GM23338 (cell line): ENCODE data around the gene CISH. TPM values are rescaled to one million over a fixed set of nuclear protein-coding genes. Genes with fewer than 3 reads are reported as not detected.

ENCODE experiments used
- ATAC-seq: fragments of 200-7000 bp; cut with Tn5 transposase; 3 replicates; pipeline ENCODE4 v1.9.1; 2020
- DNase-seq: peaks from one replicate; pipeline ENCODE4 v3.0.0-alpha.2; 2015; ENCODE audit warnings: low spot score
- H2AFZ ChIP-seq: fragments of 200-600 bp; sonication (generic); 2 replicates; pipeline ENCODE4 v1.8.0; 2016; ENCODE audit warnings: antibody characterized with exemption, mild to moderate bottlenecking, moderate library complexity
- H3F3A ChIP-seq: fragments of 200-600 bp; sonication (generic); replicated peaks from 2 replicates; pipeline ENCODE4 v1.8.0; 2017; ENCODE audit warnings: antibody characterized with exemption, mixed run types, low read depth
- H3K27ac ChIP-seq: fragments of 200-600 bp; sonication (generic); 2 replicates; pipeline ENCODE4 v1.6.1; 2016; ENCODE audit warnings: low read depth
- H3K27me3 ChIP-seq: fragments of 200-600 bp; sonication (generic); 2 replicates; pipeline ENCODE4 v1.8.0; 2016; ENCODE audit warnings: mild to moderate bottlenecking, mixed run types, moderate library complexity; ENCODE audit not compliant: insufficient read depth
- H3K36me3 ChIP-seq: fragments of 200-600 bp; sonication (generic); 2 replicates; pipeline ENCODE4 v1.8.0; 2016; ENCODE audit warnings: mild to moderate bottlenecking; ENCODE audit not compliant: insufficient read depth
- H3K4me1 ChIP-seq: fragments of 200-600 bp; sonication (generic); 2 replicates; pipeline ENCODE4 v1.8.0; 2016; ENCODE audit warnings: mild to moderate bottlenecking, moderate library complexity; ENCODE audit not compliant: insufficient read depth
- H3K4me2 ChIP-seq: fragments of 200-600 bp; sonication (generic); 2 replicates; pipeline ENCODE4 v1.7.1; 2017; ENCODE audit warnings: mixed run types
- H3K4me3 ChIP-seq: fragments of 200-600 bp; sonication (generic); 2 replicates; pipeline ENCODE4 v1.6.1; 2016; ENCODE audit warnings: mixed run types
- H3K79me2 ChIP-seq: fragments of 200-600 bp; sonication (generic); replicated peaks from 2 replicates; pipeline ENCODE4 v1.8.0; 2017; ENCODE audit warnings: mild to moderate bottlenecking; ENCODE audit not compliant: insufficient read depth
- H3K9me2 ChIP-seq: fragments of 200-600 bp; sonication (generic); 2 replicates; pipeline ENCODE4 v1.8.0; 2017; ENCODE audit not compliant: insufficient read depth
- H4K20me1 ChIP-seq: fragments of 200-600 bp; sonication (generic); replicated peaks from 2 replicates; pipeline ENCODE4 v1.8.0; 2017; ENCODE audit warnings: mild to moderate bottlenecking; ENCODE audit not compliant: insufficient read depth
- H3K27ac Mint-ChIP-seq: 2 replicates; pipeline ENCODE4 v1.8.0; 2020; ENCODE audit warnings: inconsistent platforms, mild to moderate bottlenecking, moderate library complexity, mixed read lengths
- H3K27me3 Mint-ChIP-seq: 3 replicates; pipeline ENCODE4 v1.8.0; 2022; ENCODE audit warnings: low read depth, mild to moderate bottlenecking, moderate library complexity, mixed read lengths, inconsistent platforms; ENCODE audit not compliant: insufficient read depth, poor library complexity
- H3K36me3 Mint-ChIP-seq: 3 replicates; pipeline ENCODE4 v1.8.0; 2021; ENCODE audit warnings: low read depth, mild to moderate bottlenecking, inconsistent platforms, moderate library complexity, mixed read lengths
- H3K4me1 Mint-ChIP-seq: 3 replicates; pipeline ENCODE4 v1.8.0; 2020; ENCODE audit warnings: mild to moderate bottlenecking, inconsistent platforms, mixed read lengths
- H3K4me3 Mint-ChIP-seq: 3 replicates; pipeline ENCODE4 v1.8.0; 2021; ENCODE audit warnings: moderate library complexity, mild to moderate bottlenecking, inconsistent platforms, mixed read lengths
- H3K9me3 Mint-ChIP-seq: 3 replicates; pipeline ENCODE4 v1.8.0; 2020; ENCODE audit warnings: moderate library complexity, mild to moderate bottlenecking, inconsistent platforms, mixed read lengths
- CREB1 ChIP-seq: fragments of 250-450 bp; sonication (Bioruptor Pico); IDR thresholded peaks from 2 replicates; pipeline ENCODE4 v1.5.0; 2020; ENCODE audit warnings: low read depth, mild to moderate bottlenecking, moderate library complexity
- EZH2phosphoT487 ChIP-seq: fragments of 200-600 bp; sonication (generic); IDR thresholded peaks from one replicate; pipeline ENCODE4 v1.8.1; 2018; ENCODE audit warnings: antibody characterized with exemption; ENCODE audit not compliant: unreplicated experiment
- NANOG ChIP-seq: IDR thresholded peaks from 2 replicates; pipeline ENCODE4 v1.6.1; 2016; ENCODE audit warnings: antibody characterized with exemption, borderline replicate concordance
- polyA plus RNA-seq: library from polyadenylated mRNA; unstranded; fragments of >200 nt; fragmentation: Nextera tagmentation; extraction: Ambion mirVana; gene quantifications from 2 replicates; pipeline ENCODE4 v1.2.1, GENCODE V29; 2016
- total RNA-seq: library from RNA; depleted of rRNA; stranded (reverse); fragments of >200 nt; shearing (Covaris generic); gene quantifications from 2 replicates; pipeline ENCODE4 v1.2.3, GENCODE V29; 2014
- TF ChIP-seq, protein P1 (sequence below): fragments of 250-450 bp; sonication (Bioruptor Pico); IDR thresholded peaks from 2 replicates; pipeline ENCODE4 v1.5.0; 2020; ENCODE audit warnings: mild to moderate bottlenecking, moderate library complexity
- TF ChIP-seq, protein P2 (sequence below): IDR thresholded peaks from 2 replicates; pipeline ENCODE4 v1.6.1; 2016; ENCODE audit warnings: antibody characterized with exemption
- TF ChIP-seq, protein P3 (sequence below), 2 experiments: fragments of 200-600 bp in 1 of 2; sonication (generic) in 1 of 2; conservative IDR thresholded peaks; 2 replicates each; pipeline versions ENCODE4 v1.5.1 to v1.6.1; 2016 to 2017; ENCODE audit warnings: antibody characterized with exemption in 2 of 2, low read depth in 2 of 2, mild to moderate bottlenecking in 2 of 2, moderate library complexity in 1 of 2

The CISH gene
- total and polyA plus RNA-seq, 2 experiments from 2014 or later, result 2.1 to 3.6 TPM

DNA sequence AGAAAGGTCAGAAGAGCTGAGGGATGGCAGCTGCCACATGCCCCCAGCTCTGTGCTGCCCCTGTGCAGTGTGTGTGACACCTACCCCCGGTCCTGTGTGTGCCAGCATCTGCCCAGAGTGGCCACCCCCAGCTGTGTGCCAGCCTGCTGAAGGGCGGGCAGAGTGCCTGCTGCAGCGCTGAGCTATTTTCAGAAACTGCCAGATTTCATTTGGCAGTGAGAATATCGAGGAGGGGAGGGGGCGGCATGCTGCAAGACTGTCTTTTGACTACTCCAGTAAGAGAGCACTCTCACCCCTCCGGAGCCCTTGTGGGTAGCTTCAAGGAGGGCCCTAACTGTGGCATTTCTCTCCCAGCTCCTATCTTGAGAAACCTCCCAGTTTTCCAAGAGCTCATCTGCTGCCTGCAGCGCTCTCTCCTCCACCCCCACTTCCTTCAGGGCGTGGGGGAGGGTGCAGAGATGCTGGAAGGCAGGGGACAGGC lies 37.9 kb upstream of the CISH start:
- H3K27ac Mint-ChIP-seq, result no peak overlapping the region
- H3K4me1 ChIP-seq, result peaks cover 13% of the 10 kb centered on the region

More for the DNA sequence above, 37.9 kb upstream of the CISH start:
- Histone ChIP-seq H2AFZ (no peak overlapping the region), H3F3A (0 out of 2 replicates have a peak, but pooled peaks cover 5% of the 10 kb centered on the region), H4K20me1 (no peaks in the 10 kb centered on the region), H3K4me3 (no peak overlapping the region), H3K9me2 (no peaks in the 10 kb centered on the region), H3K4me2 (no peak overlapping the region), H3K36me3 (no peaks in the 10 kb centered on the region), H3K27me3 (no peaks in the 10 kb centered on the region), H3K79me2 (no peaks in the 10 kb centered on the region), H3K27ac (no peak overlapping the region)
- Mint-ChIP-seq H3K27me3 (peaks cover 6% of the 10 kb centered on the region), H3K4me3 (no peak overlapping the region), H3K4me1 (peaks cover 29% of the 10 kb centered on the region), H3K9me3 (no peaks in the 10 kb centered on the region), H3K36me3 (peaks cover 7% of the 10 kb centered on the region; the same call in 2 of the 3 replicates)
- DNase-seq (no peak), ATAC-seq (no peak)
- TF ChIP-seq, protein P1, sequence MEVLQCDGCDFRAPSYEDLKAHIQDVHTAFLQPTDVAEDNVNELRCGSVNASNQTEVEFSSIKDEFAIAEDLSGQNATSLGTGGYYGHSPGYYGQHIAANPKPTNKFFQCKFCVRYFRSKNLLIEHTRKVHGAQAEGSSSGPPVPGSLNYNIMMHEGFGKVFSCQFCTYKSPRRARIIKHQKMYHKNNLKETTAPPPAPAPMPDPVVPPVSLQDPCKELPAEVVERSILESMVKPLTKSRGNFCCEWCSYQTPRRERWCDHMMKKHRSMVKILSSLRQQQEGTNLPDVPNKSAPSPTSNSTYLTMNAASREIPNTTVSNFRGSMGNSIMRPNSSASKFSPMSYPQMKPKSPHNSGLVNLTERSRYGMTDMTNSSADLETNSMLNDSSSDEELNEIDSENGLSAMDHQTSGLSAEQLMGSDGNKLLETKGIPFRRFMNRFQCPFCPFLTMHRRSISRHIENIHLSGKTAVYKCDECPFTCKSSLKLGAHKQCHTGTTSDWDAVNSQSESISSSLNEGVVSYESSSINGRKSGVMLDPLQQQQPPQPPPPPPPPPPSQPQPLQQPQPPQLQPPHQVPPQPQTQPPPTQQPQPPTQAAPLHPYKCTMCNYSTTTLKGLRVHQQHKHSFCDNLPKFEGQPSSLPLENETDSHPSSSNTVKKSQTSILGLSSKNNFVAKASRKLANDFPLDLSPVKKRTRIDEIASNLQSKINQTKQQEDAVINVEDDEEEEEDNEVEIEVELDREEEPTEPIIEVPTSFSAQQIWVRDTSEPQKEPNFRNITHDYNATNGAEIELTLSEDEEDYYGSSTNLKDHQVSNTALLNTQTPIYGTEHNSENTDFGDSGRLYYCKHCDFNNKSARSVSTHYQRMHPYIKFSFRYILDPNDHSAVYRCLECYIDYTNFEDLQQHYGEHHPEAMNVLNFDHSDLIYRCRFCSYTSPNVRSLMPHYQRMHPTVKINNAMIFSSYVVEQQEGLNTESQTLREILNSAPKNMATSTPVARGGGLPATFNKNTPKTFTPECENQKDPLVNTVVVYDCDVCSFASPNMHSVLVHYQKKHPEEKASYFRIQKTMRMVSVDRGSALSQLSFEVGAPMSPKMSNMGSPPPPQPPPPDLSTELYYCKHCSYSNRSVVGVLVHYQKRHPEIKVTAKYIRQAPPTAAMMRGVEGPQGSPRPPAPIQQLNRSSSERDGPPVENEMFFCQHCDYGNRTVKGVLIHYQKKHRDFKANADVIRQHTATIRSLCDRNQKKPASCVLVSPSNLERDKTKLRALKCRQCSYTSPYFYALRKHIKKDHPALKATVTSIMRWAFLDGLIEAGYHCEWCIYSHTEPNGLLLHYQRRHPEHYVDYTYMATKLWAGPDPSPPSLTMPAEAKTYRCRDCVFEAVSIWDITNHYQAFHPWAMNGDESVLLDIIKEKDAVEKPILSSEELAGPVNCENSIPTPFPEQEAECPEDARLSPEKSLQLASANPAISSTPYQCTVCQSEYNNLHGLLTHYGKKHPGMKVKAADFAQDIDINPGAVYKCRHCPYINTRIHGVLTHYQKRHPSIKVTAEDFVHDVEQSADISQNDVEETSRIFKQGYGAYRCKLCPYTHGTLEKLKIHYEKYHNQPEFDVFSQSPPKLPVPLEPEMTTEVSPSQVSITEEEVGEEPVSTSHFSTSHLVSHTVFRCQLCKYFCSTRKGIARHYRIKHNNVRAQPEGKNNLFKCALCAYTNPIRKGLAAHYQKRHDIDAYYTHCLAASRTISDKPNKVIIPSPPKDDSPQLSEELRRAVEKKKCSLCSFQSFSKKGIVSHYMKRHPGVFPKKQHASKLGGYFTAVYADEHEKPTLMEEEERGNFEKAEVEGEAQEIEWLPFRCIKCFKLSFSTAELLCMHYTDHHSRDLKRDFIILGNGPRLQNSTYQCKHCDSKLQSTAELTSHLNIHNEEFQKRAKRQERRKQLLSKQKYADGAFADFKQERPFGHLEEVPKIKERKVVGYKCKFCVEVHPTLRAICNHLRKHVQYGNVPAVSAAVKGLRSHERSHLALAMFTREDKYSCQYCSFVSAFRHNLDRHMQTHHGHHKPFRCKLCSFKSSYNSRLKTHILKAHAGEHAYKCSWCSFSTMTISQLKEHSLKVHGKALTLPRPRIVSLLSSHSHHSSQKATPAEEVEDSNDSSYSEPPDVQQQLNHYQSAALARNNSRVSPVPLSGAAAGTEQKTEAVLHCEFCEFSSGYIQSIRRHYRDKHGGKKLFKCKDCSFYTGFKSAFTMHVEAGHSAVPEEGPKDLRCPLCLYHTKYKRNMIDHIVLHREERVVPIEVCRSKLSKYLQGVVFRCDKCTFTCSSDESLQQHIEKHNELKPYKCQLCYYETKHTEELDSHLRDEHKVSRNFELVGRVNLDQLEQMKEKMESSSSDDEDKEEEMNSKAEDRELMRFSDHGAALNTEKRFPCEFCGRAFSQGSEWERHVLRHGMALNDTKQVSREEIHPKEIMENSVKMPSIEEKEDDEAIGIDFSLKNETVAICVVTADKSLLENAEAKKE (CRISPR knock-in tag), result no peak
- TF ChIP-seq, protein P2, sequence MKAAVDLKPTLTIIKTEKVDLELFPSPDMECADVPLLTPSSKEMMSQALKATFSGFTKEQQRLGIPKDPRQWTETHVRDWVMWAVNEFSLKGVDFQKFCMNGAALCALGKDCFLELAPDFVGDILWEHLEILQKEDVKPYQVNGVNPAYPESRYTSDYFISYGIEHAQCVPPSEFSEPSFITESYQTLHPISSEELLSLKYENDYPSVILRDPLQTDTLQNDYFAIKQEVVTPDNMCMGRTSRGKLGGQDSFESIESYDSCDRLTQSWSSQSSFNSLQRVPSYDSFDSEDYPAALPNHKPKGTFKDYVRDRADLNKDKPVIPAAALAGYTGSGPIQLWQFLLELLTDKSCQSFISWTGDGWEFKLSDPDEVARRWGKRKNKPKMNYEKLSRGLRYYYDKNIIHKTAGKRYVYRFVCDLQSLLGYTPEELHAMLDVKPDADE, result no peak
- TF ChIP-seq NANOG (no peak), EZH2phosphoT487 (no peak), CREB1 (no peak)
- TF ChIP-seq, protein P3, sequence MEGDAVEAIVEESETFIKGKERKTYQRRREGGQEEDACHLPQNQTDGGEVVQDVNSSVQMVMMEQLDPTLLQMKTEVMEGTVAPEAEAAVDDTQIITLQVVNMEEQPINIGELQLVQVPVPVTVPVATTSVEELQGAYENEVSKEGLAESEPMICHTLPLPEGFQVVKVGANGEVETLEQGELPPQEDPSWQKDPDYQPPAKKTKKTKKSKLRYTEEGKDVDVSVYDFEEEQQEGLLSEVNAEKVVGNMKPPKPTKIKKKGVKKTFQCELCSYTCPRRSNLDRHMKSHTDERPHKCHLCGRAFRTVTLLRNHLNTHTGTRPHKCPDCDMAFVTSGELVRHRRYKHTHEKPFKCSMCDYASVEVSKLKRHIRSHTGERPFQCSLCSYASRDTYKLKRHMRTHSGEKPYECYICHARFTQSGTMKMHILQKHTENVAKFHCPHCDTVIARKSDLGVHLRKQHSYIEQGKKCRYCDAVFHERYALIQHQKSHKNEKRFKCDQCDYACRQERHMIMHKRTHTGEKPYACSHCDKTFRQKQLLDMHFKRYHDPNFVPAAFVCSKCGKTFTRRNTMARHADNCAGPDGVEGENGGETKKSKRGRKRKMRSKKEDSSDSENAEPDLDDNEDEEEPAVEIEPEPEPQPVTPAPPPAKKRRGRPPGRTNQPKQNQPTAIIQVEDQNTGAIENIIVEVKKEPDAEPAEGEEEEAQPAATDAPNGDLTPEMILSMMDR (conservative IDR thresholded peaks at IDR 0.05; ENCODE audit: low read depth in 2 of 2), result no peak
